Measurements from ENCODE around the gene STXBP6. TPM values are rescaled to one million over a fixed set of nuclear protein-coding genes. Genes with fewer than 3 reads are reported as not detected.

The STXBP6 gene
- total RNA-seq, 2 experiments from 2014 or later = not detected

DNA sequence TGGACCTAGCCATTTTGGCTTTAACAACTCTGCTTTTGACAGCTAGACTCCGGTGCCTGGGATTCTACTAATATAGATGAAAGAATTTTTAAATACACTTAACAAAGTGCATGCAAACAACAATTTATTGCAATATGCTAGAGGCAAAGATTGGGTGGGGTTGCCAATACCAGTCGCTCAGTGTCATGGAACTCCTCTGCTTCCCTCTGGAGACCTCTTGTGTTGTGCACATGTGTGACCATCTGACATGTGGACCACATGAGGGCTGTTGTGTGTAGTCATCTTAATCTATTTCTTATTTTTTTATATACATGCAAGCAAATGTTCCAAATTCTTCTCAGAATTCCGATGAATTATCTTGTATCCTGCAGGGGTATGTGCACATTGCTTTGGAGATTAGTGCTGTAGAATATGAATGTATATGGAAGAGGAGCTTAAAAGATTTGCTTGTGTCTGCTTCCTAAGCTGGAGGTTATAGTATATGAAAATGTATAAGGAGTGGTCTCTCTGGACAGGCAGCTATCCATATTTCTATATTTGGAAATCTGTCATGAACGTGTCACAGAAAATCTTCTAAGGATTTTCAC is 24.2 kb upstream of the STXBP6 start:
- TF ChIP-seq, protein P1, sequence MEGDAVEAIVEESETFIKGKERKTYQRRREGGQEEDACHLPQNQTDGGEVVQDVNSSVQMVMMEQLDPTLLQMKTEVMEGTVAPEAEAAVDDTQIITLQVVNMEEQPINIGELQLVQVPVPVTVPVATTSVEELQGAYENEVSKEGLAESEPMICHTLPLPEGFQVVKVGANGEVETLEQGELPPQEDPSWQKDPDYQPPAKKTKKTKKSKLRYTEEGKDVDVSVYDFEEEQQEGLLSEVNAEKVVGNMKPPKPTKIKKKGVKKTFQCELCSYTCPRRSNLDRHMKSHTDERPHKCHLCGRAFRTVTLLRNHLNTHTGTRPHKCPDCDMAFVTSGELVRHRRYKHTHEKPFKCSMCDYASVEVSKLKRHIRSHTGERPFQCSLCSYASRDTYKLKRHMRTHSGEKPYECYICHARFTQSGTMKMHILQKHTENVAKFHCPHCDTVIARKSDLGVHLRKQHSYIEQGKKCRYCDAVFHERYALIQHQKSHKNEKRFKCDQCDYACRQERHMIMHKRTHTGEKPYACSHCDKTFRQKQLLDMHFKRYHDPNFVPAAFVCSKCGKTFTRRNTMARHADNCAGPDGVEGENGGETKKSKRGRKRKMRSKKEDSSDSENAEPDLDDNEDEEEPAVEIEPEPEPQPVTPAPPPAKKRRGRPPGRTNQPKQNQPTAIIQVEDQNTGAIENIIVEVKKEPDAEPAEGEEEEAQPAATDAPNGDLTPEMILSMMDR (IDR thresholded peaks at IDR 0.05) = no peak
- Histone ChIP-seq H3K9me3 (ENCODE audit: control insufficient read depth in 1 of 2, insufficient read depth in 1 of 2, low read length in 2 of 2) (no peaks in the 10 kb centered on the region), H3K4me3 (ENCODE audit: low read length) (no peak overlapping the region), H3K4me1 (ENCODE audit: insufficient read depth, low read length) (no peaks in the 10 kb centered on the region), H3K36me3 (ENCODE audit: insufficient read depth, low read length) (no peaks in the 10 kb centered on the region), H3K27ac (ENCODE audit: low read depth in 1 of 2, low read length in 2 of 2) (no peak overlapping the region), H3K27me3 (ENCODE audit: control insufficient read depth in 1 of 2, insufficient read depth in 2 of 2, low read length in 2 of 2) (peaks cover 0 to 7% of the 10 kb centered on the region in 2 experiments)
- ChIA-PET CTCF (no interaction called here), POLR2A (no interaction called here)
- no peaks in the 10 kb centered on the region for H3K9me3 Mint-ChIP-seq
- ATAC-seq (ENCODE audit: poor library complexity) (no peak), DNase-seq (no peak)
- no peaks in the 10 kb centered on the region for H3K36me3 Mint-ChIP-seq (ENCODE audit: low read depth)
- H3K4me3 Mint-ChIP-seq = no peak overlapping the region
- no peaks in the 10 kb centered on the region for H3K4me1 Mint-ChIP-seq (ENCODE audit: low read depth)
- H3K27me3 Mint-ChIP-seq = peaks cover 13% of the 10 kb centered on the region
- no peak overlapping the region for H3K27ac Mint-ChIP-seq
- intact Hi-C loops (cut with DNase I, micrococcal nuclease) = no loop called here

- Mint-ChIP-seq H3K27me3 (peaks cover 8% of the 10 kb centered on the region), H3K9me3 (no peaks in the 10 kb centered on the region), H3K36me3 (ENCODE audit: low read depth) (no peaks in the 10 kb centered on the region), H3K27ac (no peak overlapping the region), H3K4me1 (ENCODE audit: low read depth) (no peaks in the 10 kb centered on the region), H3K4me3 (no peak overlapping the region)
- DNase-seq = no peak
- POLR2A ChIA-PET = no interaction called here
- TF ChIP-seq, protein P1 (IDR thresholded peaks at IDR 0.05) = no peak
- H3K4me3 ChIP-seq (ENCODE audit: low read length) = no peak overlapping the region
- no peaks in the 10 kb centered on the region for H3K9me3 ChIP-seq (ENCODE audit: control insufficient read depth in 1 of 2, insufficient read depth in 1 of 2, low read length in 2 of 2)
- H3K36me3 ChIP-seq (ENCODE audit: insufficient read depth, low read length) = no peaks in the 10 kb centered on the region
- peaks cover 0 to 7% of the 10 kb centered on the region in 2 experiments for H3K27me3 ChIP-seq (ENCODE audit: control insufficient read depth in 1 of 2, insufficient read depth in 2 of 2, low read length in 2 of 2)
- intact Hi-C loops (cut with DNase I, micrococcal nuclease) = no loop called here
- H3K27ac ChIP-seq (ENCODE audit: low read depth in 1 of 2, low read length in 2 of 2) = no peak overlapping the region
- ATAC-seq (ENCODE audit: poor library complexity) = no peak
- CTCF ChIA-PET = interaction anchor here (0.6 kb wide), 1 partner anchor 16 kb away, joined by 3 read pairs; no protein-coding TSS in a partner anchor
- no peaks in the 10 kb centered on the region for H3K4me1 ChIP-seq (ENCODE audit: insufficient read depth, low read length)
Measured at GRCh38 chr14:25069879-25070278, 19.9 kb upstream of the STXBP6 start.

DNA sequence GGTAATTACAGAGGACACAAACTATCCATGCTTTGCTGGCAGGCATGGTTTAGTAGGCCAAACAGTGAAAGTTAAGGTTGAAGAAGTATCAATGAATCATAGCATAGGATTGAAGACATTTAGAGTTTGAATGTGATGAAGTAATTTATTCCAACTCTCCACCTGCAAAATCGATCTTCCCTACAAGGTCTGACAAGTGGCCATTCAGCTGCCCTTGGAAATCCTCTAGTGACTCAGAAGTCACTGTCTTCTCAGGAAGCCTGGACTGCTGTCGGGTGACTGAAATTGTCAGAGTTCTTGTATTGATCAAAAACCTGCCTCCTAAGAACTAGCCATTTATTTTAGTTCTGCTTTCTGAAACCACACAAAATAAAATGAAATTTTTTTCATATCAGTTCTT is 17.7 kb upstream of the STXBP6 start:
- TF ChIP-seq, protein P1 (IDR thresholded peaks at IDR 0.05) = no peak
- Histone ChIP-seq H3K4me1 (ENCODE audit: insufficient read depth, low read length) (no peaks in the 10 kb centered on the region), H3K9me3 (ENCODE audit: control insufficient read depth in 1 of 2, insufficient read depth in 1 of 2, low read length in 2 of 2) (no peaks in the 10 kb centered on the region), H3K27me3 (ENCODE audit: control insufficient read depth in 1 of 2, insufficient read depth in 2 of 2, low read length in 2 of 2) (peaks cover 0 to 7% of the 10 kb centered on the region in 2 experiments), H3K4me3 (ENCODE audit: low read length) (no peak overlapping the region), H3K27ac (ENCODE audit: low read depth in 1 of 2, low read length in 2 of 2) (no peak overlapping the region), H3K36me3 (ENCODE audit: insufficient read depth, low read length) (no peaks in the 10 kb centered on the region)
- peaks cover 8% of the 10 kb centered on the region for H3K27me3 Mint-ChIP-seq
- H3K9me3 Mint-ChIP-seq = no peaks in the 10 kb centered on the region
- no peak for ATAC-seq (ENCODE audit: poor library complexity)
- no peaks in the 10 kb centered on the region for H3K4me1 Mint-ChIP-seq (ENCODE audit: low read depth)
- no peak overlapping the region for H3K27ac Mint-ChIP-seq
- H3K36me3 Mint-ChIP-seq (ENCODE audit: low read depth) = no peaks in the 10 kb centered on the region
- POLR2A ChIA-PET = no interaction called here
- intact Hi-C loops (cut with DNase I, micrococcal nuclease) = no loop called here
- CTCF ChIA-PET = no interaction called here
- DNase-seq = no peak
- no peak overlapping the region for H3K4me3 Mint-ChIP-seq

Measured in CD4-positive, alpha-beta T cell (primary cell).